GM19023 (cell line): Measurements from ENCODE around the gene PPFIA1.
"Not testable (repeated sequence)": the region's sequence is repeated elsewhere in the genome, so short reads cannot be mapped to it uniquely, and the experiment has no call there.

ENCODE experiments used
- ATAC-seq: cut with Tn5 transposase; IDR thresholded peaks from one replicate; pipeline ENCODE4 v1.9.1; 2021; ENCODE audit warnings: mild to moderate bottlenecking, moderate library complexity; ENCODE audit not compliant: unreplicated experiment

PPFIA1 gene

DNA sequence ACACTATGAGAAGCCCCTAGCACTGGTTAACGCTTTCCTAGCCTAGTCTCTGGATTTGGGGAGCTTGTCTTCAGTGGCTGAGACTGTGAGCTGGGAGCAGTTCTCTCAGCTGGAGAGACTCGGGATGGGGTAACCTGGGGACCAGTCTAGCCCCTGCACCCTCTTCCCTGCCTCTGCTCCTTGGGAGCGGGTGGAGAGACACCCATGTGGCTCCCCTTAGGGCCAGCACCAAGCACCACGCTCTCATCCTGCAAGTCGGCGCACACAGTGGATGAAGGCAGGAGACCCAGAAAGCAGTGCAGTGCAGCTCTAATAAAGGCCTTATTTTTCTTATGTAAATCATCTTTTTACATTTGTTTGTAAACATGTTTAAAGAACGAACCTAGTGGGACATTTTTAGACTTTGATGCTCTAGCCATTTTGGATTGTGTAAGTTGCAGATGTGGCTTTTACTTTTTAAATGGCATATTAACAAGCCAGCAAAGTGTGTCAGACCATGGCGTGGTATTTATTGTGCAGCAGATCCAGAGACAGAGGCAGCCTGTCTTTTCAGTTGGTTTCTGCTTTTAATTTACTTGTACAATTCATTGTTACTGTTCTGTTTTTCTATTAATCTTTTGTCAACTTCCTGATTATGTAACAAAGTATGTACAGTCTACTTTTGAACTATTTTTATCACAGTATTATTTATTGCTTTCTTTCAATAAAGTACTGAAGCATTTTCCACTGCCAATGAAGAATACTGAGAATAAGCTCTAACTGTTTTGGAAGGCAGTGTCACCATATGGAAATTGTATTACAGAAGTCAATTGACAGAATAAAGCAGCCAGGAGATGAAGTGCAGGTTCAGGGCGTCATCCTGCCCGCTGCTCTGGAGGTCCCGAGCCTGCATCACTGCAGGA is 113.4 kb downstream of the PPFIA1 start:
- no peak for ATAC-seq

DNA sequence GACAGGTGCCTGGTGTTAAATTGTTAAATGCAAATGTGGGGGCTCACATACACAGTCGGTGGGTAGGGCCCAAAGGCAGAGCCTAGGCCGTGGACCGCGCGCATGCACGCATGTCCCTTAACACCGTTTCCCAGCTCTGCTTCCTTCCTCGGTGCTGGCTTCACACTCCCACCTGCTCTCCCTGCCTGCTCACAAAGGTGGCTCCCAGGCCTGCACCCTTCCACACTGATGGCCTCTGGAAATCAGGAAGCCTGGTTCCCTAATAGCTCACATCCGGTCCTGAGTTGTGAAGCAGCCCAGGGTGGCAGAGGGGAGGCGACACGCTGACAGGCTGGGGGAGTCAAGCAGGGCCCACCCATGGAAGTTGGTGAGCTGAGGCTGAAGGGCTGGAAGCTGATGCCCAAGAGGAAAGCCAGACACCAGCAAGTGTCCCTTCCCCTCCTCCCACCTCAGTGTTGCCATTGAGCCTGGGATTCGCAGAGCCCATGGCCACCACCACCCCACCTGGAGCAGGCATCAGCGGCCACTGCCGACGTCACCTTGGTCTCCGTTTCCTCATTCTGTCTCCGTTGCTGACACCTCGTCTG is 114.2 kb downstream of the PPFIA1 start:
- ATAC-seq = no peak

DNA sequence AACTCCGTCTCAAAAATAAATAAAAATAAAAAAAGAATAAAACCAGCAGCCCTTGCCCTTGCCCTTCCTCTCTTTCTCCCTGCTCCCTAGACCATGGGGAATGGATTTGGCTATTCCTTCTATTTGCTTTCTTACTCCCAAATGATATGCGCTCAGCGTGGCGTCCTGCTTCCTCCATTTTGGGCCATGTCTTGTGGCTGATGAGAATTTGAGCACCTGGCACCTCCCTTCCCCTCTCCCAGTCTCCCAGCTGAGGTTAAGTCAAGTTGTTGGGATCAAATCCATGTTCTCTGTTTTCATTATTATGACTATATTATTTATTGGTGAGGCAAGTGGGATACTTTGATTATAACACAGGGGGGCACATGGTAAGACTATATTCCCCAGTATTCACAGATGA is 117.1 kb downstream of the PPFIA1 start:
- ATAC-seq = no peak

DNA sequence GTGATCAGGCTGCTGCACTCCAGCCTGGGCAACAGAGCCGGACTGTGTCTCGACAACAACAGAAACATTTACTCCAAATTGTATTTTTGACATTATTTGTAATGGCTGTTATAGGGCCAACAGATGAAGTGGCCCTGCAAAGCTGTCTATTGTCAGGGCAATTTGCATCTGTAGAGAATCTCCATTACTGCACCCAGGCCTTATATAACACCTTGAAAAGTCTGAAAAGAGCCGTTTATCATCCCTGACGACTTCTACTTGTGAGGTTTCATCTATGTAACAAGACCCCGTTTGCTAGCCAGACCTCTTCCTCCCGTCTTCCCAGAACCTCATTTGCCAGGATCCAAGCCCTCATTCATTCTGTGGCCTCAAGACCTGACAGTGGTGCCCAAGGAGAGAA is 118.7 kb downstream of the PPFIA1 start:
- ATAC-seq = no peak

DNA sequence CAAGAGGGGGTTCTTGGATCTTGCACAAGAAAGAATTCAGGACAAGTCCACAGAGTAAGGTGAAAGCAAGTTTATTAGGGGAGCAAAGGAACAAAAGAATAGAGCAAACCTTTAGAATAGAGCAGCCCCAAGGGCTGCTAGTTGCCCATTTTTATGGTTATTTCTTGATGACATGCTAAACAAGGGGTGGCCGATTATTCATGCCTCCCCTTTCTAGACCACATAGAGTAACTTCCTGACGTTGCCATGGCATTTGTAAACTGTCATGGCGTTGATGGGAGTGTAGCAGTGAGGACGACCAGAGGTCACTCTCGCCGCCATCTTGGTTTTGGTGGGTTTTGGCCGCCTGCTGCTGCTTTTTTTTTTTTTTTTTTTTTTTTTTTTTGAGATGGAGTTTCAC is 120.4 kb downstream of the PPFIA1 start:
- not testable (repeated sequence) for ATAC-seq

DNA sequence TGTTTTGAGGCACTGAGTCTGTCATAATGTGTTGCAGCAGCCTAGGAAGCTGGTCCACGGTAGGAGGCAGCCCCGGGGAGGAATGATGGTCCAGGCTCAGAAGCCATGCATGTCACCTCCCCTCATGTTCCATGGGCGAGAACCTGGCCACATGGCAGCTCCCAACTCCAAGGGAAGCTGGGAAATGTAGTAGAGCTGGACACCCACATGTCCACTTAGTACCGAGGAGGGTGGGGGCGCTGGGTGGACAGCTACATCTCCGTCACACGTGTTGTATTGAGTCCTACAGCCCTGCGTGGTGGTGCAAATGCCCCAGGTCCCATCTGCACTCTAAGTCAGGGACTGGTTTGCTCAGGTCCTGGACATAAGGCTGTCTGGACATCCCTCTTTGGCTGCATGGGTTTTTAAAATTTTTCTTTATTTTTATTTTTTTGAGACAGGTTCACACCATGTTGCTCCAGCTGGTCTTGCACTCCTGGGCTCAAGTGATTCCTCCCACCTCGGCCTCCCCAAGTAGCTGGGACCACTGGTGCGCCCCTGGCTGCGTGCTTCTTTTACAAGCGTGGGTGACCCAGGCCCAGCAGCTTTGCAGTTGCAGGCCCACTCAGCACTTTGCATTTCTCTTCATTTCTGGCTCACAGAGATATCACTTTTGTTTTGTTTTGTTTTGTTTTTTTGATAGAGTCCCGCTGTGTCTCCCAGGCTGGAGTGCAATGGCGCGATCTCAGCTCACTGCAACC is 123.9 kb downstream of the PPFIA1 start:
- ATAC-seq = no peak

DNA sequence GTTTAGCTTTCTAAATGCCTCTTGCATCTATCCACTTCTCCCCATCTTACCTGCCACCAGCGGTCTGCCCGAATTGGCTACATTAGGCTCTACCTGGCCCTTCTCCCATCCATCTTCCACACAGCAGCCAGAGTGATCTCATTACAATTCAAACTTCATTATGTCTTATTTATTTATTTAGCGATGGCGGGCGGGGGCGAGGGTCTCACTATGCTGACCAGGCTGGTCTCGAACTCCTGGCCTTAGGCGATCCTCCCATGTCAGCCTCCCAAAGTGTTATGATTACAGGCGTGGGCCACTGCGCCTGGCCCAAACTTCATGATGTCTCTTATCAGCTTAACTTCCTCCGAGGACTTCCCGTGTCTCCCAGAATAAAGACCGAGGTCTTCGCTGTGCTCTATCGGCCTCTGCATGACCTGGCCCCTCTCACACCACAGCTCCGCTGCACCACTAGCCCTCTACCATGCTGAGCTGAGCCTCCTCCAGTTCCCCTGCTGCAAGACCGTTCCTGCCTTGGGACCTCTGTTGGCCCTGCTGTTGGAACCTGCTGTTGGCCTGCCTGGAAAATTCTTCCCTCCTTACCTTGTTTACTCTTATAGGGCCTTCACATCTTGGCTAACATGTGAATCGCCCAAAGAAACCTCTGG is 127.0 kb downstream of the PPFIA1 start:
- ATAC-seq = peak; percentile 23

DNA sequence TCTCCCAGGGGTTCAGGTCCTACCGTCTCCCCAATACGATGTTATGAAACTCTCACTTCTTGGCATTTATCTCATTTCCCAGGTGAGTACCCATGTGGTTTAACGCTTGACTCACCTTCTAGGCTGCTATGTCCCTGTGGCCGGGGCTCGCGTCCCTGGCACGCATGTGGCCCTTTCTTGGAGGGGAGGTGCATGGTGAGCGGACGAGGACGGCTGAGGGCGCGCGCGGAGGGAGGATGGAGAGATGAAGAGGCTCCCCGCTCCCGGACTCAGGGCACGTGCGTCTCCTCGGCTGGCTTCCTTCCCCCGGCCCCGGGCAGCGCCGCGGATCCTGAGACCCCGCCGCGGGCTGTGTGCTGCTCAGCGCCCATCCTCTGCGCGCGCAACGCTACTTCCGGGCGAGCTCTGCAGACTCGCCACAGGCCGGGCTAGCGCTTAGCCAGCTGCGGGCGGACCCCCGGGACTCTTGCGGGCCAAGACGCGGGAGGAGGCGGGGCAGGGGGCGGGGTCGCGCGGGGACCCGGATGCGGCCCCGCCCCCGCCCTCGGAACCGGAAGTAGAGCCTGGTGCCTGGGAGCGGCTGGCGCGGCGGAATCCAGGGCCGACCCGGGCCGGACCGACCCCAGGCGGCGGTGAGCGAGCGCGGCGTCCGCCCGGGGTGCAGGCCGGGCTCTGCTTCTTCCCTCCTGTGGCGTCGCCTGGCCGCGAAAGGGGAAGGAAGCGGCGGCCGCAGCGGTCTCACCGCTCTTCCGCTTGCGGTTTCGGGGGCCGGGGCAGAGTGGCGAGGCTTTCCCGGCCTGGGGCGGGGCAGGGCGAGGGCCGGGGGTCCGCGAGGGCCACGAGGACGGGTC is 127.7 kb downstream of the PPFIA1 start, which contains the start of gene CTTN:
Gene CTTN (plus strand): TSS at position 547 of the 851 bp plus-strand sequence. CDS start 8,769 bp downstream, outside the sequence.
- ATAC-seq = peak; percentile 54

DNA sequence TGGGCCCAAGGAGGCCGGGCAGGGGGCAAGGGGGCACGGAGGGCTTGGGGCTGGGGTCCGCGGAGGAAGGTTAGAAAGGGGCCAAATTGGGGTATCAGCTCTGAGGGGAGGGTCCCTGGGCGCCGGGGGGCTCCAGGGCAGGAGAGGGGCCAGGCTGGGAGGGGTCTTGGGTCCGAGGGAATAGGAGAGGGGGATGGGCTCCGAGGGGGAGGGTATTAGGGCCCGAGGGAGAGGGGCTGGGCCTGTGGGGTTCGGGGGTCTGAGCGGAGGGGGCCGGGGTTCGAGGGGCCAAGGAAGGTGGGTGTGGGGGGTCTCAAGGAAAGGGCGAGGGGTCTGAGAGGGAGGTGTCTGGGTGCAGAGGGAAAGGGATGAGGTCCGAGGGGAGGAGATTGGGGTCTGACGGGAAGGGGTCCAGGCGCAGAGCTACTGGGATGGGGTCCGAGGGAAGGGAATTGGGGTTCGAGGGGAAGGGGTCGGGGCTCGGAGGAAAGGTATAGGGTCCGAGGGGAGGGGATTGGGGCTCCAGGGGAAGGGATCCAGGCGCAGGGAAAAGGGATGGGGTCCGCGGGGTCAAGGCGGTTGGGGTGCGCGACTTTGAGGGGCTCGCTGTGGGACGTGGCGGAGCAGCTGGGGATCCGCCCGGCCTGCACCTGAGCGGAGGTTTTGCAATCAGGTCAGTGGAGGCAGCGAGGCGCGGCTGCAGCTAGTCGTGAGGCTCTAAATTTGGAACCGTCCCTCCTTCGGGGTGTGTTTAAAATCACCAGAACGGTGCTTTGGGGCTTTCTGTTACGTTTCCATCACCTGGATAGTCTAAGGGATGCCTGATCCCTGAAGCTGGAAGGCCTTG is 128.6 kb downstream of the PPFIA1 start:
- ATAC-seq = no peak

DNA sequence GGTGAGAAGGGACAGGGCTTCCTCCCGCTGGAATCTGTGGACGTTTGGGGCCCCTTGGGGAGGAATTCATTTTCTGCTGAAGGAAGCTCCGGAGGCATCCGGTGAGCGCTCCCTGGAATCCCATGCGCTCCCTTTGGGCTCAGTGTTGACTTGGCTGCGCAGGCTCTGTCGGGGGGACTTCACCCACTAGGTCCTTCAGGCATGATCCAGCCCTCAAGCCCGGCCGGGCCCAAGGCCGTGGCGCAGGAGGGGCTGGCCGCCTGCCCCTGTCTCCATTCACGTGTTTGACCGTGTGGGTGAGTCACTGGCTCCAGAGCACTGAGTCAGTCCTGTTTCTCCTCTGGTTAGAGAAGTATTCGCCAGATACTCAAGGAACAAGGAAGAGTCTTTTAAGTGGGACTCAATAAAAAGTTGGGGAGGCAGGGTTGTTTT is 129.2 kb downstream of the PPFIA1 start:
- ATAC-seq = no peak

DNA sequence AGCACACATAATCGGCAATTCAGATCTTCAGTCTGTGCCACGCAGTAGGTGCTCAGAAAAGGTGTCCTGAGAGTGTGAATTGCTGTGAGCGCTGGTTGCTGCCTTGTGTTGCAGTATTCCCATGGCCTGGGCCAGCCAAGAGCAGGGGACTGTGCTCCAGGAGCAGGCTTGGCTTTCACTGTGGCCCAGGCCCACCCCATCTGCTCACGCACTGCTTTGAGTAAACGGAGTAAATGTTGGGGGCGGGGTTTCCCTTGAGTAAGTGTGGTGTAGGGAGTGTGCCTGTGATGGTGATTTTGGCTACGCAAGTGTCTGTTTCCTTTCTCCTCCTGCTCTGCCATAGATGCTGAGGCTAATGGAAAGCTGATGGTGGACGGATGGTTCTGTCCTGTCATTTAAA is 130.2 kb downstream of the PPFIA1 start:
- no peak for ATAC-seq

DNA sequence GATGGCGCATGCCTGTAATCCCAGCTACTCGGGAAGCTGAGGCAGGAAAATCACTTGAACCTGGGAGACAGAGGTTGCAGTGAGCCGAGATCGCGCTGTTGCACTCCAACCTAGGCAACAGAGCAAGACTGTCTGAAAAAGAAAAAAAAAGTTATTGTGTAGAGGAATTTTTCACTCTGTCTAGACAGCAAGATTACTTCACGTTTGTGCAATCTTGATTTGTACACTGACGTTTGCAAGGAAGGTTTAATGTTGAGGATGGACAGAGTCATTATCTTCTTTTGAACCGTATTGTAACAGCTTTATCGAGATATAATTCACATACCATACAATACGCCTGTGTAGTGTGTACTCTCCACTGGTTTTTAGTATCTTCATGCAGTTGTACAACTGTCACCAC is 131.5 kb downstream of the PPFIA1 start:
- no peak for ATAC-seq

DNA sequence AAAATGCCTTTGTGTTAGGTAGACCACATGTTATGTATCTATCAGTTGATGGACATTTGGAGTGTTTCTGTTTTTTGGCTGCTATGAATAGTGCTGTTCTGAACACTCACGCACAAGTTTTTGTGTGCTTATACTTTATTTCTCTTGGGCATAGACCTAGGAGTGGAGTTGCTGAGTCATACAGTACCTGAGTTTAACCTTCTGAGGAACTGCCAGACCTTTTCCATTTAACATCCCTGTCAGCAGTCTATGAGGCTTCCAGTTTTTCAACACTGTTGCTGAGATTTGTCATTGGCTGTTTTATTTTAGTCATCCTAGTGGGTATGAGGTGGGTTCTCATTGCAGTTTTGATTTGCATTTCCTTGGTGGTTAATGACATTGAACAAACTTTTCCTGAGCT is 132.2 kb downstream of the PPFIA1 start:
- ATAC-seq = no peak

DNA sequence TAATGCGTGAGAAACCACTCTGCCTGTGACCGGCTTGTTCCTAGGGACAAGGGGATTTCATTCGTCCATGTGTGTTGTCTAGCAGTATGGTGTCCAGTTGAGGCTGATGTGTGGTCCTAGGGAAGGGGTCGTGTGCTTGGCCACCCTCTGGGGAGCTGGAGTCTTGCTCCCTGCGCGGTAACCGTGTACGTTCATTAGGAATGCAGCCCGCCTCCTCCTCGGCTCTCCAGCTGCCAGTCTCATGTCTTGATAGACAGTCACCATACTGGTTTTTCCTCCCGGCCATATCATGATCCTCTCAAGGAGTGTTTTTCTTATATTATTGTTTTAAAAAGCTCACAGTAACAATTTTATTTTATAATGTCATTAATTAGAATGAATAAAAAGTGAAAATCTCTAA is 133.8 kb downstream of the PPFIA1 start:
- ATAC-seq = no peak

DNA sequence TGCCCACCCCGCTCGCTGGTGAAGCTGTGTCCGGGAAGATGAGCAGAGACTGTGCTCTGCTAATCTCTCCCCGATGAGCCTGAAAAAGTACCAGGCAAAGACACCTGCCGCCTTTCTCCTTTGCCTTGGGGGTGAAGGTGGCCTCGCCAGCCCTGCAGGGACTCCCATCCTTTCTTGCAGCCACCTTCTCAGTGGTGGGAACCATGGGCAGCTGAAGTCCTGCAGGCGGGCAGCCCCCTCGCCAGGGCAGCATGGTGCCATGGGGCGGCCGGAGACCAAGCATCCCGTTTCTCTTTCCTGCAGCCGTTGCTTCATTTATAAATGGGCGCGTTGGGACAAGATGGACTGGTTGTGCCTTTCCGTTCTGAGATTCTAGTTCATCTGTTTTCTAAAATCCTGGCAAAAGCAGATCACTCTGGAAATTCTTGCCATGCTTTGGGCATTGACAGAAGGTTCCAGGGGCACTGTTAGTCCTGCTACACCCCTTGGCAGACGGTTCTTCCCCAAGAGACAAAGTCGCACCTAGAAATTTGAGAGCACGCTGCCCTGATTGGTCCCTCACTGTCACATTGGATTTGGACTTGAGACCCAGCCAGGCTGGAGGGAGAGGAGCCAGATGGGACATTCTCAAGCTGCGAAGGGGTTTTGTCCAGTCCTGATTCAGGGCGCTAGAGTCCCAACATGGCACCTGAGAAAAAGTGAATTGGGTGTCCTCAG is 135.3 kb downstream of the PPFIA1 start:
- no peak for ATAC-seq

DNA sequence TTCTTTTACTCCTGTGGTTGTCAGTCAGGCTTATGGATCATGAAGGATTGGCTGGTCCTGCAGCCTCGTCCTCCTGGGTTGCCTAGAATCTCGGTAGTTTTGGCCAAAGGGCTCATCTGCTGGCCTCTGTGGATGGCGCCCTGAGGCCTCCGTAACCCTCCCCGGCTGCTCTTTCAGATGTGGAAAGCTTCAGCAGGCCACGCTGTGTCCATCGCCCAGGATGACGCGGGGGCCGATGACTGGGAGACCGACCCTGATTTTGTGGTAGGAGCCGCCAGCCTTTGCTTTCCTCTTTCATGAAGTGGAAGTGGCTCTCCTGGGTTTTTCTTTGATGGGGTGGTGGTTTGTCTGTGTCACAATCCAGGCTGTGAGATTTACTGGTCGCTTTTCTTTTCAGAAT is 136.6 kb downstream of the PPFIA1 start:
- no peak for ATAC-seq

DNA sequence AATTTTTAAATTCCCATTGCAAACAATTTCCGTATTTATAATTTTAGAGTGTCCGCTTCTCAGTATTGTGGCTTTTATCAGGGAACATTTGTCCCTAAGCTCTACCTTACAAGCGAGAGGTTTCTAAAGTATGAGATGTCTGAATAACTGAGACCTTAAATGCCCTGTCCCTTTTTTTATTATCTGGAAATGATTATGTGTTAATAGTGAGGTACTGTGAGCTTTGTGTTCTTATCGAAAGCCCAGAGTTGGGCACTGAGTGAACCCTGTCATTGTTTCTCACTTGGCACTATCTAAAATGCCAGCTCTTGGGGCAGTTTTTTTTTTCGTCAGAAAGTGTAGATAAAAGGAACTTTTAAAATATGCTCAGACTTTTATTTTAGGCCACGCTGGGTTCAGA is 137.3 kb downstream of the PPFIA1 start:
- ATAC-seq = no peak

DNA sequence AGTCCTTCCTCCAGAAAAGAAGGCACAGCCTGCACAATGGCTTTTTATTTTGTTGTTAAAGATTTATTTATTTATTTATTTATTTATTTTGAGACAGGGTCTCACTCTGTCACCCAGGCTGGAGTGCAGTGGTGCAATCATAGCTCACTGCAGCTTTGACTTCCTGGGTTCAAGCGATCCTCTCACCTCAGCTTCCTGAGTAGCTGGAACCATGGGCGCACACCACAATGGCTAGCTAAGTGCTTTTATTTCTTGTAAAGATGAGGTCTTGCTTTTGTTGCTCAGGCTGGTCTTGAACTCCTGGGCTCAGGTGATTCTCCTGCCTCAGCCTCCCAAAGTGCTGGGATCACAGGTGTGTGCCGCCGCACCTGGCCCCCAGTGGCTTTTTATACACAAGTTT is 137.8 kb downstream of the PPFIA1 start:
- not testable (repeated sequence) for ATAC-seq

DNA sequence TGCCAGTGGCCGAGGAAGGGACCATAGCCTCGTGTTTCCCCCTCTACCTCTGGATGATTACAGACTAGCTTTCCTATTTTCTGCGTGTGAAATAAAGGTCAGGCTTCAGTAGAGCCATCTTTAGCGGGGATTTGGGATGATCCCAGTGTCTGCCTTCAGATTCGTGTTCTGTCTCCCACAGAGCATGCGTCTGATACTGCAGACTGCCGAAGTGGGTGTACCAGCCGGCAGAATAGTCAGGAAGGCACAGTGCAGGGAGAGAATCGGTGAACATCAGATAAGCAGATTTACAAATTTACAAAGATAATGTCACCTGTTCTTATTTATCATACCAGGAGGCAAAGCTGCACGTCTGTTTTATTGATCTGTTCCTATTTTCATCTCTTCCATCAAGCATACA is 138.9 kb downstream of the PPFIA1 start:
- ATAC-seq = no peak
